GM12872 (cell line): ENCODE data around the gene CMIP.

Experiments used
- TF ChIP-seq, protein P1 (sequence below): IDR thresholded peaks from 3 replicates; pipeline ENCODE4 v1.5.1; 2011; ENCODE audit warnings: low read depth, mild to moderate bottlenecking, low read length, moderate library complexity; ENCODE audit not compliant: insufficient read depth

The CMIP gene

GRCh38 chr16:81463296-81463890 is 18.8 kb downstream of the CMIP start:
- TF ChIP-seq, protein P1, sequence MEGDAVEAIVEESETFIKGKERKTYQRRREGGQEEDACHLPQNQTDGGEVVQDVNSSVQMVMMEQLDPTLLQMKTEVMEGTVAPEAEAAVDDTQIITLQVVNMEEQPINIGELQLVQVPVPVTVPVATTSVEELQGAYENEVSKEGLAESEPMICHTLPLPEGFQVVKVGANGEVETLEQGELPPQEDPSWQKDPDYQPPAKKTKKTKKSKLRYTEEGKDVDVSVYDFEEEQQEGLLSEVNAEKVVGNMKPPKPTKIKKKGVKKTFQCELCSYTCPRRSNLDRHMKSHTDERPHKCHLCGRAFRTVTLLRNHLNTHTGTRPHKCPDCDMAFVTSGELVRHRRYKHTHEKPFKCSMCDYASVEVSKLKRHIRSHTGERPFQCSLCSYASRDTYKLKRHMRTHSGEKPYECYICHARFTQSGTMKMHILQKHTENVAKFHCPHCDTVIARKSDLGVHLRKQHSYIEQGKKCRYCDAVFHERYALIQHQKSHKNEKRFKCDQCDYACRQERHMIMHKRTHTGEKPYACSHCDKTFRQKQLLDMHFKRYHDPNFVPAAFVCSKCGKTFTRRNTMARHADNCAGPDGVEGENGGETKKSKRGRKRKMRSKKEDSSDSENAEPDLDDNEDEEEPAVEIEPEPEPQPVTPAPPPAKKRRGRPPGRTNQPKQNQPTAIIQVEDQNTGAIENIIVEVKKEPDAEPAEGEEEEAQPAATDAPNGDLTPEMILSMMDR, result no peak

DNA sequence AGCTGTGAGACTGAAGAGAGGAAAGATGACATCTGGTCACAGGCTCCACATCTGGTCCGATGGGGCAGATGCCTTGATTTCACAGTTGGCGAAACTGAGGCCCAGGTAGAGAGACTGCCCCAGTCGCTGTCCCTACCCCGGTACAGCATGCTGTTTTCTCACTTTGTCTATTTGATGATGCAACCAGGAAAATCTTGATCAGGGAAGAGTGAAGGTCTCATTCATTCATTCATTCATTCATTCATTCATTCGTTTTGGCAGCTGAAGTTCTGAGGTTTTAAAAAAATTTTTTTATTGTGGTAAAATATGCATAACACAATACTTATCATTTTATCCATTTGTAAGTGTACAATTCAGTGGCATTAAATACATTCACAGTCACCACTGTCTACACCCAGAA is 19.7 kb downstream of the CMIP start:
- TF ChIP-seq, protein P1, result no peak

DNA sequence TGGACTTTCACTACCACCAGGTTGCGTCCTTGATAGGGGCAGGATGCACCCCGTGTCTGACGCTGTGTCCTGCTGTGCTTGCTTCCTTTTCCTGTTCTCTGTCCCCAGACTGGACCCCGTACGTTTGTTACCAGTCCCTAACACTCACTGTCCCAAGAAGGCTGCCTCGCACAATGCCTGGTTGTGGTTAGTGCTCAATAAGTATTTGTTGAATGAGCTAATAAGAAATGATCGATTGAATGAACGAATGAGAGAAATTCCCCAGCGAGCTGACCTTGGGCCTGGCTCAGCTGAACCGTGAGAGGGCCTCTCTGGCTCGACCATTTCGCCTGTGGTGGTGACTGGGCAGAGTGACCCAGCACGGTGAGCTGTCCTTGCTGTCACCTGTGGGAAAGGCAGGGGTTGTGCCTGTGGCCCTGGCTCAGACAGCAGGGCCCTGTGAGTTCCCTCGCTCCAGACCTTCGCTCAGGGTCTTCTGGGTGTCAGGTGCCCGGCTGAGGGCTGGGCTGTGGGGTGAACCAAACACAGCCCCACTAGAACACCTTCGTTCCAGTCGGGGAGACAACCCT is 20.9 kb downstream of the CMIP start:
- TF ChIP-seq, protein P1, result no peak

GRCh38 chr16:81466356-81466980 is 21.9 kb downstream of the CMIP start:
- TF ChIP-seq, protein P1, result no peak

GRCh38 chr16:81467072-81467471 is 22.5 kb downstream of the CMIP start:
- TF ChIP-seq, protein P1, result no peak

- TF ChIP-seq, protein P1, result no peak
Observed at GRCh38 chr16:81467815-81468214, 23.2 kb downstream of the CMIP start.

DNA sequence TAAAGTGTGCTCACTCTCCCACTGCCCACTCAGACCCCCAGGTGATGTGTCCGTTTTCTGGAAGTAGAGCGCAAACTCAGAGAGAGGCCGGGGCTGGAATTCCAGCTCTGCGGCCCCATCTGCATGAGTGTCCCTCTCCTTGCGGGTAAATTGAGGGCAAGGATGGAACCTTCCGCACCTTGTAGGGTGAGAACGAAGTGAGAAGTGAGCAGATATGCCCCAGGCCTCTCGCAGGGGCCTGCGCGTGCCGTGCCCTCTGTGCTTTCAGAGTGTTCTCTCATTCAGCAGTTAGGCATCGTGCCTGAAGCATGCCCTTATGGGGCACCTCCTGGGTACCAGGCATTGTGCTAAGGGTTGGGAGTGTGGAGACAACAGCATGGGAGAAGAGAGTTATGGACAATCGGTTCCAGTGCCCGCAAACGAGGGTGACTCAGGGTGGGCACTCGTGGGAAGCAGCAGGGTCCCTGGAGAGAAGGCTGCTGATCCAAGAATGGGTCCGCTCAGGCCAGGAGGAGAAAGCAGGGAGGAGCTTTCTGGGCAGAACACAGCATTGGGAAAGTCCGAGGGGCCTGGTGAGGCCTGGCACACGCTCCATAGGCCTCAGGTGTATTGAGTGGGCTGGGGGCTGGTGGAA is 23.8 kb downstream of the CMIP start:
- TF ChIP-seq, protein P1, result no peak
